ENCODE measurements around the gene SNN. TPM values are rescaled to one million over a fixed set of nuclear protein-coding genes. Genes with fewer than 3 reads are reported as not detected.

SNN gene
- total and polyA plus RNA-seq, 2 of the 8 experiments (the other 6 are each of a cell fraction or from before 2014, with no cell fraction given) = 37.4 to 66.9 TPM

GRCh38 chr16:11676799-11677198, 8.5 kb downstream of the SNN start:
- Histone ChIP-seq H2AFZ (ENCODE audit: low read length) (no peak overlapping the region), H2AK5ac (ENCODE audit: low read depth, low read length) (no peak overlapping the region), H3K56ac (replicated peaks; ENCODE audit: insufficient read length, low read depth, low read length) (no peak overlapping the region), H3K9me3 (ENCODE audit: insufficient read depth in 2 of 2, low read depth in 1 of 2, low read length in 1 of 2) (no peaks in the 10 kb centered on the region), H3K79me1 (ENCODE audit: low read depth, low read length) (peaks cover 21% of the 10 kb centered on the region), H3K27me3 (replicated peaks in 1 of 4; ENCODE audit: control insufficient read depth in 3 of 4, extremely low read depth in 1 of 4, insufficient read depth in 3 of 4, low read length in 3 of 4) (no peaks in the 10 kb centered on the region; a peak in 1 of 7 replicates), H3K79me2 (ENCODE audit: control insufficient read depth in 1 of 2, insufficient read depth in 2 of 2, low read length in 2 of 2) (peaks cover 0 to 34% of the 10 kb centered on the region in 2 experiments; a peak in 2 of 4 replicates), H4K8ac (ENCODE audit: extremely low read depth, insufficient read depth, low read length) (no peak overlapping the region), H4K20me1 (replicated peaks in 1 of 2; ENCODE audit: control insufficient read depth in 1 of 2, insufficient read depth in 2 of 2, low read length in 2 of 2) (peaks cover 22 to 53% of the 10 kb centered on the region in 2 experiments), H3K14ac (ENCODE audit: insufficient read length) (no peak overlapping the region), H3K27ac (ENCODE audit: low read depth, low read length) (no peak overlapping the region), H2BK12ac (ENCODE audit: low read depth, low read length) (no peak overlapping the region), H2BK15ac (ENCODE audit: low read length) (no peak overlapping the region), H3K4me1 (replicated peaks in 1 of 4; ENCODE audit: control insufficient read depth in 3 of 4, insufficient read depth in 4 of 4, low read length in 3 of 4) (peaks cover 0 to 11% (median 6%) of the 10 kb centered on the region in 4 experiments; a peak in 5 of 7 replicates), H3K4me2 (ENCODE audit: insufficient read depth in 1 of 2, low read depth in 2 of 2, low read length in 2 of 2) (no peak overlapping the region), H3K36me3 (ENCODE audit: control insufficient read depth in 2 of 4, insufficient read depth in 4 of 4, low read length in 3 of 4) (peaks cover 6 to 35% (median 26%) of the 10 kb centered on the region in 4 experiments; a peak in 6 of 8 replicates), H4K91ac (replicated peaks; ENCODE audit: insufficient read length, low read length) (no peak overlapping the region), H3K18ac (ENCODE audit: extremely low read depth, low read length) (no peak overlapping the region), H3K9ac (replicated peaks in 1 of 4; ENCODE audit: extremely low read depth in 1 of 4, low read depth in 3 of 4, low read length in 3 of 4) (no peak overlapping the region), H2BK20ac (ENCODE audit: low read length) (no peak overlapping the region), H4K5ac (ENCODE audit: insufficient read length, low read depth, low read length) (no peak overlapping the region), H3K4me3 (ENCODE audit: extremely low read depth in 1 of 4, insufficient read depth in 2 of 4, low read depth in 3 of 4, low read length in 4 of 4) (no peak overlapping the region), H2BK5ac (ENCODE audit: low read depth, low read length) (no peak overlapping the region), H3K23me2 (ENCODE audit: low read depth, low read length) (no peaks in the 10 kb centered on the region), H3K4ac (replicated peaks; ENCODE audit: insufficient read length, low read depth, low read length) (no peak overlapping the region), H2BK120ac (replicated peaks; ENCODE audit: low read depth, low read length) (no peak overlapping the region), H3K23ac (ENCODE audit: insufficient read length) (no peak overlapping the region)
- ChIA-PET CTCF (ENCODE audit: partially characterized antibody) (interaction anchor here (0.6 to 2.3 kb wide), 6 partner anchors 12 to 392 kb away, joined by 3 to 9 read pairs (median 3); no protein-coding TSS in a partner anchor), POLR2A (ENCODE audit: partially characterized antibody) (interaction anchor here (4.3 kb wide), 1 partner anchor 11 kb away, joined by 23 read pairs; no protein-coding TSS in a partner anchor)
- no peak for FAIRE-seq
- WGBS, 2 experiments (ENCODE audit: extremely low coverage in 1 of 2, insufficient coverage in 1 of 2, insufficient read length in 1 of 2, insufficient replicate concordance in 2 of 2, low coverage in 1 of 2, low lambda C conversion rate in 2 of 2, missing lambda C conversion rate in 1 of 2) = 92% methylated on average over 14 of the region's 14 CpGs; no CpG with 5 or more reads in 1 of the 2 experiments
- DNase-seq (ENCODE audit: low read depth in 1 of 2, low spot score in 2 of 2) = no peak
- TF ChIP-seq KDM5A (IDR thresholded peaks at IDR 0.05; ENCODE audit: low read length) = no peak
- TF ChIP-seq TAF7 (optimal IDR thresholded peaks at IDR 0.05; ENCODE audit: borderline replicate concordance, low read depth, low read length) = no peak
- no peak for TF ChIP-seq SP4 (IDR thresholded peaks at IDR 0.05; ENCODE audit: low read length)
